Cardiac muscle cell (in vitro differentiated cells and primary cell): ENCODE data around the gene CD36. TPM values are rescaled to one million over a fixed set of nuclear protein-coding genes. Genes with fewer than 3 reads are reported as not detected.
"Not testable (repeated sequence)": the region's sequence is repeated elsewhere in the genome, so short reads cannot be mapped to it uniquely, and the experiment has no call there.

Experiments
- DNase-seq, 2 donors: peaks; one replicate each; pipeline versions ENCODE4 v3.0.0 to v3.0.0-alpha.2; 2010 to 2017; ENCODE audit warnings: low read depth in 1 of 2, low spot score in 1 of 2
- H3K27ac ChIP-seq: fragments of 200-600 bp; sonication (generic); 2 replicates; pipeline ENCODE4 v1.5.1; 2016
- H3K27me3 ChIP-seq: fragments of 200-600 bp; sonication (generic); 2 replicates; pipeline ENCODE4 v1.6.0; 2016; ENCODE audit warnings: control low read depth
- H3K36me3 ChIP-seq: fragments of 200-600 bp; sonication (generic); 2 replicates; pipeline ENCODE4 v1.5.1; 2016; ENCODE audit warnings: control low read depth
- H3K4me1 ChIP-seq: fragments of 200-600 bp; sonication (generic); 2 replicates; pipeline ENCODE4 v1.8.1; 2017; ENCODE audit warnings: low read depth, mild to moderate bottlenecking, mixed run types
- H3K4me3 ChIP-seq: fragments of 200-600 bp; sonication (generic); 2 replicates; pipeline ENCODE4 v1.5.1; 2016; ENCODE audit warnings: mild to moderate bottlenecking
- H3K9me3 ChIP-seq: fragments of 200-600 bp; sonication (generic); 2 replicates; pipeline ENCODE4 v1.5.1; 2017; ENCODE audit warnings: low read depth, mild to moderate bottlenecking, control low read depth
- polyA plus RNA-seq: library from polyadenylated mRNA; unstranded; fragments of >200 nt; fragmentation: Nextera tagmentation; extraction: Ambion mirVana; gene quantifications from 2 replicates; pipeline ENCODE4 v1.2.1, GENCODE V29; 2016
- total RNA-seq: library from RNA; depleted of rRNA; stranded (reverse); fragments of >200 nt; gene quantifications from 2 replicates; pipeline ENCODE4 v1.2.3, GENCODE V29; 2016
- TF ChIP-seq, protein P1 (sequence below): IDR thresholded peaks from 2 replicates; pipeline ENCODE4 v1.5.1; 2012; ENCODE audit warnings: low read depth, mild to moderate bottlenecking, low read length

Gene CD36
- total and polyA plus RNA-seq, 2 experiments from 2014 or later, result 1.1 to 4.2 TPM

DNA sequence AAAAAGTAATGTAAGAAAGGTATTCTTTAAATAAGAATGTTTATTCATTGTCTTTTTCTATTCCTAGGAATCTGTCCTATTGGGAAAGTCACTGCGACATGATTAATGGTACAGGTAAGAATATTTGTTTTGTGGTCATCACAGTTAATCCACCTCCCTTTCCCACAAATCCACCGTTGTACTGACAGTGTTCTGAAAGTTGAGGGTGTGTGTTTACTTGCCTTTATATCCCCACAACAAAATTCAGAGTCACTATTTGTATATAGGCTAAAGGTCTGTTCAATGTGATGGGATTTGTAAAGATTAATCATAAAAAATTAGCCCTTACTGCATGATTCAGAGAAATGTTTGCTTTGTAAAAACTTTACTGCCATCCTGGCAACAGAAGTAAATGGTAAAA lies 27.9 kb downstream of the CD36 start:
- Histone ChIP-seq H3K4me1 (no peaks in the 10 kb centered on the region), H3K27ac (no peak overlapping the region), H3K27me3 (no peaks in the 10 kb centered on the region), H3K9me3 (no peaks in the 10 kb centered on the region), H3K4me3 (no peak overlapping the region), H3K36me3 (no peaks in the 10 kb centered on the region)
- no peak for DNase-seq
- TF ChIP-seq, protein P1, sequence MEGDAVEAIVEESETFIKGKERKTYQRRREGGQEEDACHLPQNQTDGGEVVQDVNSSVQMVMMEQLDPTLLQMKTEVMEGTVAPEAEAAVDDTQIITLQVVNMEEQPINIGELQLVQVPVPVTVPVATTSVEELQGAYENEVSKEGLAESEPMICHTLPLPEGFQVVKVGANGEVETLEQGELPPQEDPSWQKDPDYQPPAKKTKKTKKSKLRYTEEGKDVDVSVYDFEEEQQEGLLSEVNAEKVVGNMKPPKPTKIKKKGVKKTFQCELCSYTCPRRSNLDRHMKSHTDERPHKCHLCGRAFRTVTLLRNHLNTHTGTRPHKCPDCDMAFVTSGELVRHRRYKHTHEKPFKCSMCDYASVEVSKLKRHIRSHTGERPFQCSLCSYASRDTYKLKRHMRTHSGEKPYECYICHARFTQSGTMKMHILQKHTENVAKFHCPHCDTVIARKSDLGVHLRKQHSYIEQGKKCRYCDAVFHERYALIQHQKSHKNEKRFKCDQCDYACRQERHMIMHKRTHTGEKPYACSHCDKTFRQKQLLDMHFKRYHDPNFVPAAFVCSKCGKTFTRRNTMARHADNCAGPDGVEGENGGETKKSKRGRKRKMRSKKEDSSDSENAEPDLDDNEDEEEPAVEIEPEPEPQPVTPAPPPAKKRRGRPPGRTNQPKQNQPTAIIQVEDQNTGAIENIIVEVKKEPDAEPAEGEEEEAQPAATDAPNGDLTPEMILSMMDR, result no peak

DNA sequence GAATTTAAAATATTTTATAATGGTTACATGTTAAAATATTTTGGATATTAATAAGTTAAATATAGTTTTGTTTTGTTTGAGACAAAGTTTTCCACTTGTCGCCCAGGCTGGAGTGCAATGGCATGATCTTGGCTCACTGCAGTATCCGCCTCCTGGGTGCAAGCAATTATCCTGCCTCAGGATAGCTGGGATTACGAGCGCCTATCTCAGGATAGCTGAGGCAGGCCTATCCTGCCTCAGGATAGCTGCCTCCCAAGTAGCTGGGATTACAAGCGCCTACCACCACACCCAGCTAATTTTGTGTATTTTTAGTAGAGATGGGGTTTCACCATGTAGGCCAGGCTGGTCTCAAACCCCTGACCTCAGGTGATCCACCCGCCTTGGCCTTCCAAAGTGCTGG lies 30.9 kb downstream of the CD36 start:
- not testable (repeated sequence) for DNase-seq, H3K27ac ChIP-seq, H3K4me1 ChIP-seq, H3K36me3 ChIP-seq, H3K9me3 ChIP-seq, H3K27me3 ChIP-seq, H3K4me3 ChIP-seq

DNA sequence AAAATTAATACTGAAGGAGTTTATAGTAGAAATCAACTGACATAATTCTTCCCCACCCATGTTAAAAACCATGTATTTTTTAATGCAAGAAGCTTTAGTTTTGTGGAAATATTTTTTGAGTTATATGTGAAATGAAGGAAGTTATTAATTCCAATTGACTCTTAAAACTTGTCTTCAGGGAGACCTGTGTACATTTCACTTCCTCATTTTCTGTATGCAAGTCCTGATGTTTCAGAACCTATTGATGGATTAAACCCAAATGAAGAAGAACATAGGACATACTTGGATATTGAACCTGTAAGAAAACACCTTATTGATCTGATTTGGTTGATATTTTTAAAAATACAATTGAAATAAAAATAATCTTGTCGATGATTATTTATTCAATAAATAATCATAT lies 33.3 kb downstream of the CD36 start:
- Histone ChIP-seq H3K36me3 (no peaks in the 10 kb centered on the region), H3K4me1 (no peaks in the 10 kb centered on the region), H3K27ac (no peak overlapping the region), H3K9me3 (no peaks in the 10 kb centered on the region), H3K4me3 (no peak overlapping the region), H3K27me3 (no peaks in the 10 kb centered on the region)
- DNase-seq, result no peak
- TF ChIP-seq, protein P1, result no peak

DNA sequence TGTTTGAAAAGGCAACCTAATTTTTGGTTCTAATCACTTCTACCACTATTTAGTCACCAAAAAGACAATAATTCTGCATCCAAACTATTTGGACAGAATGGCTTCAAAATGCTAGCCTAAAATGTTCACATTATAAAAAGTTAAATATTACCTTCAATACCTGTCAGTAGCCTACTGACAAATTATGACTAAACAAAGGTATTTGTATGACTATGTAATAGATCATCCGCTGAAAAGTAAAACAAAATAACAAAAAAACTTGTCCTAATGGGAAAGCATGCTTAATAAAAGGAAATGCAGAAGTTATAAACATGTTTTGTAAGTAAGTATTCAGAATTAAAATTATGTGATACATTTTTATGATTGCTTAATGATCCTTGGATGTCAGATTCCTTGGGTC lies 36.6 kb downstream of the CD36 start:
- Histone ChIP-seq H3K36me3 (no peaks in the 10 kb centered on the region), H3K9me3 (no peaks in the 10 kb centered on the region), H3K4me1 (no peaks in the 10 kb centered on the region), H3K27me3 (no peaks in the 10 kb centered on the region), H3K4me3 (no peak overlapping the region), H3K27ac (no peak overlapping the region)
- DNase-seq, result no peak
- TF ChIP-seq, protein P1, result no peak

DNA sequence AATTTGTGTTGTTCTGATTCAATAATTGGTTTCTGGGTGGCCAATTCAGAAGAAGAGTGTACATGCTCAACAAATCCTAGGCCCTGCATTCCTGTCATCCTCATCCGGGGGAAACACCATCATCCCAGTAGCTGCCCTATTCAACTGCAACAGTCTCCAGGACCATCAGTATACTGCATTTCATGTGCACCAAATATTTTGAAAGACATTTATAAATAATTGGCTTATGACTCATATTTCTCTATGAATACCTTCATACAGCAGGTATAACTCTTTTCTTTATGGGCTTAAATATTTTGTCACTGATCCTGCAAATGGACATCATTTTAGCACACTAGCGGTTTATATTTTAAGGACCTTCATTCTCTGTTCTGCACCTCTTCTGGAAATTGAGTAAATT lies 38.0 kb downstream of the CD36 start:
- TF ChIP-seq, protein P1, result no peak

DNA sequence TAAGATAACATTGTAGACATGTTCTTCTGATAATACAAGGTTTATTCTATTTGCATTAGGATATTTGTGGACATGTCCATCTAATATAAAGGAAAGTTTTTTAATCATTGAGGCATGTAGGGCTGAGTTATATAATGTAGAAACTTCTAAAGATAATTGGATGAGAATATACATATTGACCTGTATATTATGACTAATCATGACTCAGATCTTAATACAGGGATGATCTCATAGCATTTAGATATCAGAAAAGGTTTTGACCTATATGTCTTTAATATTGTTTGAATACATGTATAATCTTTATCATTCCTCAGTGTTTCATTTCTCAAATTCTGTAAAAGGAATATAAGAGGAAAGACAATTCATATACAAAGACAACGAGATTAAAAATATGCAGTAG lies 39.2 kb downstream of the CD36 start:
- DNase-seq, result no peak
- Histone ChIP-seq H3K9me3 (no peaks in the 10 kb centered on the region), H3K4me1 (no peaks in the 10 kb centered on the region), H3K4me3 (no peak overlapping the region), H3K27me3 (no peaks in the 10 kb centered on the region), H3K27ac (no peak overlapping the region), H3K36me3 (no peaks in the 10 kb centered on the region)
- TF ChIP-seq, protein P1, result no peak

More for the DNA sequence above, 38.0 kb downstream of the CD36 start:
- DNase-seq, result no peak
- H3K4me1 ChIP-seq, result no peaks in the 10 kb centered on the region
- no peaks in the 10 kb centered on the region for H3K27me3 ChIP-seq
- H3K27ac ChIP-seq, result no peak overlapping the region
- H3K36me3 ChIP-seq, result no peaks in the 10 kb centered on the region
- H3K4me3 ChIP-seq, result no peak overlapping the region
- H3K9me3 ChIP-seq, result no peaks in the 10 kb centered on the region
